GM12878 (cell line): ENCODE results near the gene DDX23. TPM values are rescaled to one million over a fixed set of nuclear protein-coding genes. Genes with fewer than 3 reads are reported as not detected.
A peak's percentile ranks its signal among the peaks of the same experiment; 100 is the strongest.

Experiments used
- ATF7 ChIP-seq: fragments of 450-650 bp; IDR thresholded peaks from 2 replicates; pipeline ENCODE4 v1.6.1; 2016; ENCODE audit warnings: low read depth, mild to moderate bottlenecking
- BRCA1 ChIP-seq: IDR thresholded peaks from 2 replicates; pipeline ENCODE4 v1.6.1; 2011; ENCODE audit warnings: low read depth, low read length, improper control_type of control experiment
- EGR1 ChIP-seq, 2 experiments: IDR thresholded peaks; 1 replicate in 1 of 2; 2 replicates in 1 of 2; pipeline ENCODE4 v1.6.1; 2011 to 2012; ENCODE audit warnings: low read depth in 2 of 2, low read length in 2 of 2, borderline replicate concordance in 1 of 2, mild to moderate bottlenecking in 1 of 2, moderate library complexity in 1 of 2
- EP300 ChIP-seq, 2 experiments: fragments of 150-350 bp in 1 of 2; IDR thresholded peaks; 2 replicates each; pipeline ENCODE4 v1.6.1; 2011 to 2012; ENCODE audit warnings: low read depth in 2 of 2, low read length in 2 of 2, borderline replicate concordance in 1 of 2, improper control_type of control experiment in 1 of 2, inconsistent platforms in 1 of 2; ENCODE audit not compliant: control insufficient read depth in 1 of 2
- HDGF ChIP-seq: fragments of 450-650 bp; IDR thresholded peaks from 2 replicates; pipeline ENCODE4 v1.6.1; 2016; ENCODE audit warnings: antibody characterized with exemption
- IRF4 ChIP-seq: IDR thresholded peaks from 2 replicates; pipeline ENCODE4 v1.6.1; 2011; ENCODE audit warnings: low read depth, low read length
- NFXL1 ChIP-seq: fragments of 450-650 bp; IDR thresholded peaks from 2 replicates; pipeline ENCODE4 v1.6.1; 2017; ENCODE audit warnings: antibody characterized with exemption, mild to moderate bottlenecking, borderline replicate concordance
- NR2F1 ChIP-seq: fragments of 450-650 bp; conservative IDR thresholded peaks from 2 replicates; pipeline ENCODE4 v1.6.1; 2017; ENCODE audit warnings: mild to moderate bottlenecking
- POU2F2 ChIP-seq: IDR thresholded peaks from 3 replicates; pipeline ENCODE4 v1.6.1; 2011; ENCODE audit warnings: low read depth, mild to moderate bottlenecking, low read length, borderline replicate concordance
- SMC3 ChIP-seq: IDR thresholded peaks from 2 replicates; pipeline ENCODE4 v1.6.1; 2011; ENCODE audit warnings: low read length, improper control_type of control experiment, borderline replicate concordance
- SREBF2 ChIP-seq: IDR thresholded peaks from 2 replicates; pipeline ENCODE4 v1.6.1; 2012; ENCODE audit warnings: mild to moderate bottlenecking, low read length
- TARDBP ChIP-seq: IDR thresholded peaks from 2 replicates; pipeline ENCODE4 v1.6.1; 2016; ENCODE audit warnings: borderline replicate concordance
- ZBTB33 ChIP-seq: fragments of 450-650 bp; IDR thresholded peaks from 2 replicates; pipeline ENCODE4 v1.6.1; 2017; ENCODE audit warnings: mild to moderate bottlenecking
- ZBTB4 ChIP-seq: fragments of 450-650 bp; formaldehyde crosslinking; IDR thresholded peaks from 2 replicates; pipeline ENCODE4 v1.4.0; 2022; ENCODE audit warnings: mild to moderate bottlenecking, moderate library complexity
- ZNF24 ChIP-seq: fragments of 450-650 bp; IDR thresholded peaks from 2 replicates; pipeline ENCODE4 v1.6.1; 2017; ENCODE audit warnings: antibody characterized with exemption, mild to moderate bottlenecking
- polyA plus RNA-seq, 11 experiments: library from polyadenylated mRNA; depleted of rRNA in 4 of 11; unstranded in 6 of 11; stranded (reverse) in 5 of 11; fragments of >200 nt; fragmentation: Nextera tagmentation in 4 of 11; fragmentation: Illumina TruSeq in 1 of 11; extraction: Ambion mirVana in 4 of 11; extraction: Trizol in 1 of 11; gene quantifications; 1 replicate in 1 of 11; 2 replicates in 10 of 11; pipeline versions ENCODE4 v1.2.1 to v1.2.3, GENCODE V29; 2011 to 2016; ENCODE audit warnings: inconsistent platforms in 2 of 11, missing spikeins in 2 of 11, low read depth in 1 of 11
- total RNA-seq, 4 experiments: library from RNA; depleted of rRNA in 3 of 4; stranded (reverse); fragments of >200 nt in 3 of 4; fragmentation: Illumina TruSeq in 1 of 4; extraction: Trizol in 1 of 4; gene quantifications; 2 replicates each; pipeline versions ENCODE4 v1.2.1 to v1.2.3, GENCODE V29; 2013 to 2021
- TF ChIP-seq, protein P1 (sequence below): fragments of 450-650 bp; IDR thresholded peaks from 2 replicates; pipeline ENCODE4 v1.6.1; 2018; ENCODE audit warnings: mild to moderate bottlenecking, low read depth, moderate library complexity; ENCODE audit not compliant: partially characterized antibody
- TF ChIP-seq, protein P2 (sequence below): IDR thresholded peaks from 2 replicates; pipeline ENCODE4 v1.6.1; 2011; ENCODE audit warnings: low read depth, low read length, improper control_type of control experiment, borderline replicate concordance
- TF ChIP-seq, protein P3 (sequence below): fragments of 150-350 bp; IDR thresholded peaks from 2 replicates; pipeline ENCODE4 v1.6.1; 2016; ENCODE audit warnings: low read depth, low read length

DDX23 gene
- total and polyA plus RNA-seq, 10 of the 15 experiments (the other 5 are each of a cell fraction or from before 2014, with no cell fraction given), result 25.8 to 107 (median 77.4) TPM

DNA sequence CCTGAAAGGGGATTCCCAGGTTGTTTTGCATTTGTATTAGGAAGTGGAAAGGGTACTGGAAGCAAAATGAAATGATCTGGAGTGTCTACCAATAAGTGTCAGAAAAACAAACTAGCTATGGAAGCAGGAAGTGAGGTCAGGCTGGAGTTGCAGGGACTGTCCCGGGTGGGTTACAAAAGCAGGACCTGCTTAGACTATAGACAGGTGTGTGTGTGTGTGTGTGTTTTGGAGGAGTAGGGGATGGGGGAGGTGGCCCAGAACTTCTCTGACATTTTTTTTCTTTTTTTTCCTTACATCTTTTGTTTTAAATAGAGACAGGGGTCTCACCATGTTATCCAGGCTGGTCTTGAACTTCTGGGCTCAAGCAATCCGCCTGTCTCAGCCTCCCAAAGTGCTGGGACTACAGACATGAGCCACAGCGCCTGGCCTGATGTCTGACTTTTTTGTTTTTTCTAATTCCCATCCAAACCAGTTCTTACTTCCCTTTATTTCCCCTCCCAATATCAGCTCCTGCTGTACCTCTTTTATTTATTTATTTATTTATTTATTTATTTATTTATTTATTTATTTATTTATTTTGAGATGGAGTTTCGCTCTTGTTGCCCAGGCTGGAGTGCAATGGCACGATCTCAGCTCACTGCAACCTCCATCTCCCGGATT, 14.2 kb upstream of the DDX23 start (continued):
- TF ChIP-seq TARDBP (no peak), ZBTB33 (no peak), ATF7 (peak; percentile 73), ZNF24 (no peak), NFXL1 (no peak), EGR1 (IDR thresholded peaks at IDR 0.05; ENCODE audit: borderline replicate concordance in 1 of 2, low read depth in 2 of 2, low read length in 2 of 2) (no peak), EP300 (IDR thresholded peaks at IDR 0.05; ENCODE audit: borderline replicate concordance in 1 of 2, control insufficient read depth in 1 of 2, low read depth in 2 of 2, low read length in 2 of 2) (no peak), BRCA1 (no peak), NR2F1 (no peak), SMC3 (no peak), SREBF2 (no peak), POU2F2 (no peak; the same call in 2 of the 3 replicates), ZBTB4 (CRISPR knock-in tag) (no peak), HDGF (no peak), IRF4 (no peak)
- TF ChIP-seq, protein P1, sequence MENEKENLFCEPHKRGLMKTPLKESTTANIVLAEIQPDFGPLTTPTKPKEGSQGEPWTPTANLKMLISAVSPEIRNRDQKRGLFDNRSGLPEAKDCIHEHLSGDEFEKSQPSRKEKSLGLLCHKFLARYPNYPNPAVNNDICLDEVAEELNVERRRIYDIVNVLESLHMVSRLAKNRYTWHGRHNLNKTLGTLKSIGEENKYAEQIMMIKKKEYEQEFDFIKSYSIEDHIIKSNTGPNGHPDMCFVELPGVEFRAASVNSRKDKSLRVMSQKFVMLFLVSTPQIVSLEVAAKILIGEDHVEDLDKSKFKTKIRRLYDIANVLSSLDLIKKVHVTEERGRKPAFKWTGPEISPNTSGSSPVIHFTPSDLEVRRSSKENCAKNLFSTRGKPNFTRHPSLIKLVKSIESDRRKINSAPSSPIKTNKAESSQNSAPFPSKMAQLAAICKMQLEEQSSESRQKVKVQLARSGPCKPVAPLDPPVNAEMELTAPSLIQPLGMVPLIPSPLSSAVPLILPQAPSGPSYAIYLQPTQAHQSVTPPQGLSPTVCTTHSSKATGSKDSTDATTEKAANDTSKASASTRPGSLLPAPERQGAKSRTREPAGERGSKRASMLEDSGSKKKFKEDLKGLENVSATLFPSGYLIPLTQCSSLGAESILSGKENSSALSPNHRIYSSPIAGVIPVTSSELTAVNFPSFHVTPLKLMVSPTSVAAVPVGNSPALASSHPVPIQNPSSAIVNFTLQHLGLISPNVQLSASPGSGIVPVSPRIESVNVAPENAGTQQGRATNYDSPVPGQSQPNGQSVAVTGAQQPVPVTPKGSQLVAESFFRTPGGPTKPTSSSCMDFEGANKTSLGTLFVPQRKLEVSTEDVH, result no peak
- TF ChIP-seq, protein P2, sequence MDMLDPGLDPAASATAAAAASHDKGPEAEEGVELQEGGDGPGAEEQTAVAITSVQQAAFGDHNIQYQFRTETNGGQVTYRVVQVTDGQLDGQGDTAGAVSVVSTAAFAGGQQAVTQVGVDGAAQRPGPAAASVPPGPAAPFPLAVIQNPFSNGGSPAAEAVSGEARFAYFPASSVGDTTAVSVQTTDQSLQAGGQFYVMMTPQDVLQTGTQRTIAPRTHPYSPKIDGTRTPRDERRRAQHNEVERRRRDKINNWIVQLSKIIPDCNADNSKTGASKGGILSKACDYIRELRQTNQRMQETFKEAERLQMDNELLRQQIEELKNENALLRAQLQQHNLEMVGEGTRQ, result no peak
- TF ChIP-seq, protein P3, sequence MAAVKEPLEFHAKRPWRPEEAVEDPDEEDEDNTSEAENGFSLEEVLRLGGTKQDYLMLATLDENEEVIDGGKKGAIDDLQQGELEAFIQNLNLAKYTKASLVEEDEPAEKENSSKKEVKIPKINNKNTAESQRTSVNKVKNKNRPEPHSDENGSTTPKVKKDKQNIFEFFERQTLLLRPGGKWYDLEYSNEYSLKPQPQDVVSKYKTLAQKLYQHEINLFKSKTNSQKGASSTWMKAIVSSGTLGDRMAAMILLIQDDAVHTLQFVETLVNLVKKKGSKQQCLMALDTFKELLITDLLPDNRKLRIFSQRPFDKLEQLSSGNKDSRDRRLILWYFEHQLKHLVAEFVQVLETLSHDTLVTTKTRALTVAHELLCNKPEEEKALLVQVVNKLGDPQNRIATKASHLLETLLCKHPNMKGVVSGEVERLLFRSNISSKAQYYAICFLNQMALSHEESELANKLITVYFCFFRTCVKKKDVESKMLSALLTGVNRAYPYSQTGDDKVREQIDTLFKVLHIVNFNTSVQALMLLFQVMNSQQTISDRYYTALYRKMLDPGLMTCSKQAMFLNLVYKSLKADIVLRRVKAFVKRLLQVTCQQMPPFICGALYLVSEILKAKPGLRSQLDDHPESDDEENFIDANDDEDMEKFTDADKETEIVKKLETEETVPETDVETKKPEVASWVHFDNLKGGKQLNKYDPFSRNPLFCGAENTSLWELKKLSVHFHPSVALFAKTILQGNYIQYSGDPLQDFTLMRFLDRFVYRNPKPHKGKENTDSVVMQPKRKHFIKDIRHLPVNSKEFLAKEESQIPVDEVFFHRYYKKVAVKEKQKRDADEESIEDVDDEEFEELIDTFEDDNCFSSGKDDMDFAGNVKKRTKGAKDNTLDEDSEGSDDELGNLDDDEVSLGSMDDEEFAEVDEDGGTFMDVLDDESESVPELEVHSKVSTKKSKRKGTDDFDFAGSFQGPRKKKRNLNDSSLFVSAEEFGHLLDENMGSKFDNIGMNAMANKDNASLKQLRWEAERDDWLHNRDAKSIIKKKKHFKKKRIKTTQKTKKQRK, result no peak
